NCI-H2081 (cell line): Measurements from ENCODE around the gene FRAT1.

Experiments used
- DNase-seq, 2 experiments: peaks; one replicate each; lab custom pipeline; 2025; lab: John Stamatoyannopoulos, UW

Gene FRAT1

DNA sequence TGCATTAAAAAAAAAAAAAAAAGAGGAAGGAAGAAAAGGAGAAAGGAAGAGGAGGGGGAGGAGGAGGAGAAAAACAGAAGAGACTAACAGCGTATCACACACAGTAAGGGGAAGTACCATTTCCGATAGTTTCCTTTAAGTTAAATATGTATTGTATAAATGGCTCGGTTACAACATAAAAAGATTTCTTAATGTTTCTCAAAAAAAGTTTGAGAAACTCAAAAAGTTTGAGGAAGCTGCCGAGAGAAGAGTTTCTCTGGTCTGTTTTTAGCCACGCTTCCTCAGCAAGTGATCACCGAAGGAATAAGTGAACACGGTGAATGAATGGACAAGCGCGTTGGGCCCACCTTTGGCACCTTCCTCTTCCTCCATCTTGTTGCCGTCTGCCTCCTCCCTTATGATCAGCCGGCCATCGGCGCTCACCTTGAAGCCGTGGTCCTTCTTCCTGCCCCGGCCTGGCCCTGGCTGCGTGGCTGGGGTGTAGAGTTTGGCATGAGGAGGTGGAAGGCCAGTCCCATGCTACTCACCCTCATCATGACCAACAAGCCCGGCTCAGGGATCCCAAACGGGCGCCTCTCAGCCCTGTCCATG, 46.8 kb downstream of the FRAT1 start:
- no peak for DNase-seq

GRCh38 chr10:97366572-97366971, 47.5 kb downstream of the FRAT1 start:
- DNase-seq: no peak

DNA sequence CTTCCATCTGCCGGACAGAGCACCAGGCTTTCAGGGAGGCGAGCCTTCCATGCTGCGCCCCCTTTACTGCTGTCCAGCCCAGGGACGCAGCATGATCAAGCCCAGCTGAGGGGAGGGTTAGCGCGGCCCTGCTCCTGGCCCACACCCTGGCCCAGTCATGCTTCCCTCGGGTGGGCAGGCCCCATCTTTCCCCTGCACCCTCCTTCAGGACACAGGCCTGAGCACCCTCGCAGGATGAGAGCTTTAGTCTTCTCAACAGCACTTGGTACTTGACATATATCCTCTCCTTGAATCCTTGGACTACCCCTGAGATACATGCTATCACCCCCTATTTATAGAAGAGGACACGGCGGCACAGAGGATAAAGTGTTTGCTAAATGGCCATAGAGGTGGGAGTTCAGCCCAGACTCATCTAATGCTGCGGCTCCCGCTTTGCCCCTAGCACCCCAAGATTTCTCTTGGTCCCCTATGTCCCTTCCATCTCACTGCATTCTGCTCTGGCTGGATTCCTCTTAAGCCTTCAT, 48.1 kb downstream of the FRAT1 start:
- DNase-seq: no peak
